Measurements from ENCODE around the gene BRIP1. TPM values are rescaled to one million over a fixed set of nuclear protein-coding genes. Genes with fewer than 3 reads are reported as not detected.
A peak's percentile ranks its signal among the peaks of the same experiment; 100 is the strongest.

The BRIP1 gene
- total RNA-seq, 3 donors from 2014 or later, result 0.89 to 7.4 (median 3.2) TPM

DNA sequence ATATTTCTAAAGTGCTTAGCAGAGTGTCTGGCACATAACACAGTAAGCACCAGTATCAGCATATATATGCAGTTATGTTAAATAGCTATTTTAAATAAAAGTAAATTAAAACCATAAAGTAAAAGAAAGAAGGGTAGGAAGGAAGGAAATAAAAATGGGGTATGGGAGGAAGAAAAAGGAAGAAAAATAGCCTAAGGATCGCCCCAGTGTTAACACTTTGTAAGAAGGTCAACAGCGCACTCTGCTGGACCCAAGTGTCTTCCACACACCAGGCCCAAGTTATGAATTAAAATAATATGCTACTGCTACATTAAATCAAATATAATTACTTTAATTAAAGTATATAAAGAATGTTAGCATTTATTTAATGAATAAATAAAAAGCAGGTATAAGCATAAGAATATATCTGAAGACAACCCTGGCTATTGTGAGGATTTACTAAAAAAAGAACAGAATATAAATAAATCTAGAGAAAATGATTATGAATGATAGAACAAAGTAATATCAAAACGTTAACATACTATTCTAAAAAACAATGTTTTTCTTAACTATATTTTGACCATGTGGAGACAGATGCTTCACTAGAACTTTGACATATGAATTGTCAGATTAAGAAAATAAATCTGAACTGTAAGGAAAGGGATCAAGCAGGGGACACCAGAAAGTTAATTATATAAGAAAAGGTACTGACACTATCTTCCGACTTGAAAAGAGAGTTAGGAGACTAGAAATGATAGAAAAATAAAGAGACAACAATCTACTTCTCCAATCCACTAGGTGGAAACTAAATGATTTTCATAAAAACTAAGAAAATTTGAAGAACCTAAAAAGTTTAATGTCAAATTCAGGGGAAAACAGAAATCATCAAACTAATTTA lies 25.9 kb downstream of the BRIP1 start:
- H3K36me3 ChIP-seq (ENCODE audit: low read depth), result no peaks in the 10 kb centered on the region
- DNase-seq (peak in 2 of 3 donors; percentile 49 to 80), ATAC-seq (peak; percentile 68)
- intact Hi-C loops (cut with DNase I, micrococcal nuclease), result loop anchor here (10.0 kb wide), 2 partner anchors 203 to 423 kb away; no protein-coding TSS in a partner anchor
- H3K4me3 ChIP-seq, result no peak overlapping the region
- H3K9me3 ChIP-seq, result no peaks in the 10 kb centered on the region
- H3K4me1 ChIP-seq (ENCODE audit: low read depth), result no peaks in the 10 kb centered on the region
- peak; percentile 44 for TF ChIP-seq CTCF (IDR thresholded peaks at IDR 0.05)

DNA sequence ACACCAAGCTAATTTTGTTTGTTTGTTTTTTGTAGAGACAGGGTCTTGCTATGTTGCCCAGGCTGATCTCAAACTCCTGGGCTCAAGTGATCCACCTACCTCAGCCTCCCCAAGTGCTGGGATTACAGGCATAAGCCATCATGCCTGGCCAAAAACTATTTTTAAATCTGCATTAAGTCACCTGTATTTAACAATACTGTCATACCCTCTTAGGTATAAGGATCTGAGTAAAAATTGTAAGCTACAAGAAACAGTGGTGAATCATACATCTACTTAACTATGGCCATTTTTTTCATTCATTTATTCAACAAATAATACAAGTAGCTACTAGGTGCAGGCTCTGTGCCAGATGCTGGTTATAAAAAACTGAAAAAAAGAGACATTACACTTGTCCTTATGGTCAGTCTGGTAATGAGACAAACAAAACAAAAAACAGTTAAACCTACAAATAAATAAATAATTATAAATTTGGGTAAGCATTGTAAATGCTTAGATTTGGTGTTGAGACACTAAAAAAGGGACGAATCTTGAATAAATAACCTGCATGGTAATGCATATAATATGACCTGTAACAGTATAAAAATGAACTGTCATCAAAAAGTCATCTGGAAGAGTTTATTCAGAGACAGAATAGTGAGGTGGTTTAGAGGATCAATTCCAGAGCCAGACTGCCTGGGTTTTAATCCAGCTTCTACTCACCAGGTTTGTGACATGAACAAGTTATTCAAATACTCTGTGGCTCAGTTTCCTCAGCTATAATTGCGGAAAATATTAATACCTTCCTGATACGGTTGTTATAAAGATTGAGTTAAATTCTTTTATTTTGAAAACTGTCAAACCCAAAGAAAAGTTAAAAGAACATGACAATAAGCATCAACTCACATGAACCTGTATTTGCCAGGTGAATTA lies 26.8 kb downstream of the BRIP1 start:
- DNase-seq, result no peak
- no peak for TF ChIP-seq CTCF (IDR thresholded peaks at IDR 0.05)
- ATAC-seq, result no peak
- intact Hi-C loops (cut with DNase I, micrococcal nuclease), result loop anchor here (10.0 kb wide), 2 partner anchors 202 to 422 kb away; no protein-coding TSS in a partner anchor
- Histone ChIP-seq H3K4me1 (ENCODE audit: low read depth) (no peaks in the 10 kb centered on the region), H3K36me3 (ENCODE audit: low read depth) (no peaks in the 10 kb centered on the region), H3K4me3 (no peak overlapping the region), H3K9me3 (no peaks in the 10 kb centered on the region)

GRCh38 chr17:61835606-61836005 lies 27.7 kb downstream of the BRIP1 start:
- H3K36me3 ChIP-seq (ENCODE audit: low read depth), result no peaks in the 10 kb centered on the region
- H3K4me3 ChIP-seq, result no peak overlapping the region
- DNase-seq (no peak), ATAC-seq (no peak)
- intact Hi-C loops (cut with DNase I, micrococcal nuclease), result loop anchor here (10.0 kb wide), 2 partner anchors 201 to 421 kb away; no protein-coding TSS in a partner anchor
- H3K9me3 ChIP-seq, result no peaks in the 10 kb centered on the region
- no peak for TF ChIP-seq CTCF (IDR thresholded peaks at IDR 0.05)
- no peaks in the 10 kb centered on the region for H3K4me1 ChIP-seq (ENCODE audit: low read depth)

DNA sequence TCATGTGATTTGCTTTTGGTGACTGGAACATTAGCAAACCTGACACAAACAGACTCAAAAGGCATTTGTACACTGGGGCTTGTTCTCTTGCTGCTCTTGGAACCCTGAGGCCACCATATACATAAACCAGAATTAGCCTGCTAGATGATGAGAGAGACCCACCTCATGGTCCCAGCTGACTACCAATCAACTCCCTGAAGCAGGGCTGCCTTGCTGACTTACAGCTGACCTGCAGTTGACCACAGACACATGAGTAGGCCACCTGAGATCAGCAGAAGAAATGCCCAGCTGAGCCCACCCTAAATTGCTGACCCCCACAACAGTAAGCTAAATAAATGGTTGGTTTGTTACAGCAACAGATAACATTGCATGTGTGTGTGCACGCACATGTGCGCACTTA lies 28.7 kb downstream of the BRIP1 start:
- ATAC-seq (no peak), DNase-seq (no peak)
- no peaks in the 10 kb centered on the region for H3K36me3 ChIP-seq (ENCODE audit: low read depth)
- no peaks in the 10 kb centered on the region for H3K9me3 ChIP-seq
- no peak for TF ChIP-seq CTCF (IDR thresholded peaks at IDR 0.05)
- intact Hi-C loops (cut with DNase I, micrococcal nuclease), result loop anchor here (10.0 kb wide), 2 partner anchors 200 to 420 kb away; no protein-coding TSS in a partner anchor
- no peak overlapping the region for H3K4me3 ChIP-seq
- no peaks in the 10 kb centered on the region for H3K4me1 ChIP-seq (ENCODE audit: low read depth)

DNA sequence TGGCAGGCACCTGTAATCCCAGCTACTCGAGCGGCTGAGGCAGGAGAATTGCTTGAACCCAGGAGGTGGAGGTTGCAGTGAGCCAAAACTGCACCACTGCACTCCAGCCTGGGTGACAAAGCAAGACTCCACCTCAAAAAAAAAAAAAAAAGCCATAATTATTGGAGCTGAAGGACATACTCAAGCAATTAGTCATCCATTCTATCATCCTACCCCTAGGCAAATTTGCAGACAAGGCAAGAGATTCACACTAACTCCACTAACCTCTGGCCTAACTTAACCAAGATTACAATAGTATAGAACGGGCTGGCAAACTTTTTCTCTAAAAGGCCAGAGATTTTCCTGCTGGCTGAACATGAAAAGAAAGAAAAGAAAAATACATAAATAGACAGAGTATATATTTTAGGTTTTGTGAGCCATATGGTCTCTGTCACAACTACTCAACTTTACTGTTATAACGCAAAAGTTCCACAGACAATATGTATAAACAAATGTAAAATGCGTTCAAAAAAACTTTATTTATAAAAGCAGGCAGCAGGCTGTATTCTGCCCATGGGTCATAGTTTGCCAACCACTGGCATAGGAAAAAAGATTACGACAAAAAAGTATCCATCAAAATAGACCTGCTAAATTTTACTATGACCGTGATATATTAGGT lies 29.7 kb downstream of the BRIP1 start:
- no peaks in the 10 kb centered on the region for H3K36me3 ChIP-seq (ENCODE audit: low read depth)
- ATAC-seq (no peak), DNase-seq (no peak)
- no peaks in the 10 kb centered on the region for H3K9me3 ChIP-seq
- H3K4me3 ChIP-seq, result no peak overlapping the region
- intact Hi-C loops (cut with DNase I, micrococcal nuclease), result loop anchor here (10.0 kb wide), 2 partner anchors 199 to 419 kb away; no protein-coding TSS in a partner anchor
- H3K4me1 ChIP-seq (ENCODE audit: low read depth), result no peaks in the 10 kb centered on the region
- no peak for TF ChIP-seq CTCF (IDR thresholded peaks at IDR 0.05)

Data from mucosa of descending colon (tissue), 3 donors.